ENCODE measurements around the gene CASKIN2.

DNA sequence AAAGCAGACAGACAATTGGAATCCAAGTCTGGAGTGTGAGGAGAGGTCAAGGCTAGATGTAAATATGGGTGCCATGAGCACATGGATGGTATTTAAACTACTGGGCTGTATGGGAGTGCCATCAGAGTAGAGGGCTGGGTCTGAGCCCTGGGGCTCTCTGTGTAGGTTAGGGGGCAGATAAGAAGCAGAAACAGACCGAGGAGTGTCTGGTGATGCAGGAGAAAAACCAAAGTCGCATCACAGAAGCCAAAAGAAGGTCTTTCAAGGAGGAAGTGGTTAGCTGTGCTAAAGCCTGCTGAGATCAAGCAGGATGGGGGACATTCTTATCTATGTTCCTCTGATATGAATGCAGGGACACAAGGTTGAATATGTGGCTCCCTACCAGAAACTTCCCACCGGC, 2.9 kb upstream of the CASKIN2 start:
- no peak for TF ChIP-seq EZH2 (IDR thresholded peaks at IDR 0.05; ENCODE audit: insufficient read depth, poor library complexity, severe bottlenecking)
- no peak for TF ChIP-seq EZH2phosphoT487 (IDR thresholded peaks at IDR 0.05; ENCODE audit: insufficient read depth, low read depth)
